VCaP (cell line): Measurements from ENCODE around the gene RPL6.
"Not testable (repeated sequence)": the region's sequence is repeated elsewhere in the genome, so short reads cannot be mapped to it uniquely, and the experiment has no call there.

Experiments
- H3K27ac ChIP-seq: fragments of 450-650 bp; 2 replicates; pipeline ENCODE4 v1.5.1; 2017
- TF ChIP-seq, protein P1 (sequence below): fragments of 450-650 bp; conservative IDR thresholded peaks from 2 replicates; pipeline ENCODE4 v1.5.1; 2017; ENCODE audit warnings: mild to moderate bottlenecking, moderate library complexity

The RPL6 gene

DNA sequence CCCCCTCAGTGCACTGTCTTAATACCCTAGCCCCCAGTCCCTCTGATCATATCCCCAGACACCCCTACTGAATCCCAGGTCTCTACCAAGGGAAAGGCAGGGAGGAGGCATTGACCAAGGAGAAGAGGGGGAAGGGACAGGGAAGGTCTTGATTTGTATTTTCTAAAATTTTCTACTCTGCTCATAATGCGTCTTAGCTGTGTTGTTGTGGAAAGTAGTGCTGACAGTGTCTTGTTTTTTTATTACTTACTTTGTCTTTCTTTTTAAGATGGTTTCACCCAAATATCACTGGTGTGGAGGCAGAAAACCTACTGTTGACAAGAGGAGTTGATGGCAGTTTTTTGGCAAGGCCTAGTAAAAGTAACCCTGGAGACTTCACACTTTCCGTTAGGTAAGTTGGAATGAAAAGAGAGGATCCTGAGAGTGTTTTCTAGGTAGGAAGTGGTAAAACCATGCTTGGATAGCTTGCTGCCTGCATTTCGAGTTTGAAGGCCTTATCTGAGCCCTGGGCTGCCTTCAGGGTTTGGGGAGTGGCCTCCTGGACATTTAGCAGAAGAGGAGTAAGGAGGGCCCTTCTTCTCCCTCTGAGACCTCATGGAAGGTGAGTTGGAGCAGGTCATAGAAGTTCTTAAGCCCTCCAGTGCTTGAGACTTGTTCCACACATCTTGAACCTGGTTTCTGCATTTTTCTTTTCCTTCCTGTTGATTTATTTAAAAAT is 36.8 kb upstream of the RPL6 start:
- TF ChIP-seq, protein P1, sequence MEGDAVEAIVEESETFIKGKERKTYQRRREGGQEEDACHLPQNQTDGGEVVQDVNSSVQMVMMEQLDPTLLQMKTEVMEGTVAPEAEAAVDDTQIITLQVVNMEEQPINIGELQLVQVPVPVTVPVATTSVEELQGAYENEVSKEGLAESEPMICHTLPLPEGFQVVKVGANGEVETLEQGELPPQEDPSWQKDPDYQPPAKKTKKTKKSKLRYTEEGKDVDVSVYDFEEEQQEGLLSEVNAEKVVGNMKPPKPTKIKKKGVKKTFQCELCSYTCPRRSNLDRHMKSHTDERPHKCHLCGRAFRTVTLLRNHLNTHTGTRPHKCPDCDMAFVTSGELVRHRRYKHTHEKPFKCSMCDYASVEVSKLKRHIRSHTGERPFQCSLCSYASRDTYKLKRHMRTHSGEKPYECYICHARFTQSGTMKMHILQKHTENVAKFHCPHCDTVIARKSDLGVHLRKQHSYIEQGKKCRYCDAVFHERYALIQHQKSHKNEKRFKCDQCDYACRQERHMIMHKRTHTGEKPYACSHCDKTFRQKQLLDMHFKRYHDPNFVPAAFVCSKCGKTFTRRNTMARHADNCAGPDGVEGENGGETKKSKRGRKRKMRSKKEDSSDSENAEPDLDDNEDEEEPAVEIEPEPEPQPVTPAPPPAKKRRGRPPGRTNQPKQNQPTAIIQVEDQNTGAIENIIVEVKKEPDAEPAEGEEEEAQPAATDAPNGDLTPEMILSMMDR: no peak
- H3K27ac ChIP-seq: no peak overlapping the region

DNA sequence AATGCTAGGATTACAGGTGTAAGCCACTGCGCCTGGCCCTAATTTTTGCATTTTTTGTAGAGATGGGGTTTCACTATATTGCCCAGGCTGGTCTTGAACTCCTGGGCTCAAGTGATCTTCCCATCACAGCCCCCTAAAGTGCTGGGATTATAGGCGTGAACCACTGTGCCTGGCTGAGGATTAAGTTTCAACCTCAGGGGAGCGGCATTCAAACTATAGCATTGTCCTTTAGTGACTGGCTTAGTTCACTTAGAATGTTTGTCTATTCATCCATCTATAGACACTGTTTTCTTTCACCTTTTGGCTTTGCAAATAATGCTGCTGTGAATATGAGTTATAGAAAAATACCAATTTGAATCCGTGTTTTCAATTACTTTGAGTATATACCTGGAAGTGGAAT is 34.5 kb upstream of the RPL6 start:
- H3K27ac ChIP-seq: no peak overlapping the region
- TF ChIP-seq, protein P1: no peak

DNA sequence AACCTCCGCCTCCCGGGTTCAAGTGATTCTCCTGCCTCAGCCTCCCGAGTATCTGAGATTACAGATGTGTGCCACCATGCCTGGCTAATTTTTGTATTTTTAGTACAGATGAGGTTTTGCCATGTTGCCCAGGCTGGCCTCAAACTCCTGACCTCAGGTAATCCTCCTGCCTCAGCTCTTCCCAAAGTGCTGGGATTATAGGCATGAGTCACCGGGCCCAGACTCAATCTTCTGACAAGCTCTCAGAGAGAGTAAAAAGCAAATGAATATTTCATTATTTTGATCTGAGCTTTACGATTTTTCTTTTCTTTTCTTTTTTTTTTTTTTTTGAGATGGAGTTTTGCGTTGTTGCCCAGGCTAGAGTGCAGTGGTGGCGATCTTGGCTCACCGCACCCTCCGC is 31.2 kb upstream of the RPL6 start:
- not testable (repeated sequence) for H3K27ac ChIP-seq

DNA sequence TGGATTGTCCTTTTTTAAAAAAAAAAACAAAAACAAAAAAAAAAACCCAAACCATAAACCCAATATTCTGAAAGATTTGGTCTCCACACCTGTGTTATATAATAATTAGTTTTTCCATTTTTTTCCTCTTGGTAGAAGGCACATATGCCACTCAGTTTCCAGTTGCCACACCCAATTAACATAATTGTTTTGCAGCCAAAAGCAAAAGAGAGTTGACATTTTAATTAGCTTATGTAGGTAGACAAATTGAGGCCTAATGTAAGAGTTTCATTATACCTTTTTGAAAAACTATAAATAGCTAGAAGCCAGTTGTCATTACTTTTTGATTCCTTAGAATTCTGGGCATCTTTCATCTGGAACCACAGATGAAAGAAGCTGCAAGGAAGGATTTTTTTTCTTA is 30.4 kb upstream of the RPL6 start:
- TF ChIP-seq, protein P1: no peak
- H3K27ac ChIP-seq: no peak overlapping the region

DNA sequence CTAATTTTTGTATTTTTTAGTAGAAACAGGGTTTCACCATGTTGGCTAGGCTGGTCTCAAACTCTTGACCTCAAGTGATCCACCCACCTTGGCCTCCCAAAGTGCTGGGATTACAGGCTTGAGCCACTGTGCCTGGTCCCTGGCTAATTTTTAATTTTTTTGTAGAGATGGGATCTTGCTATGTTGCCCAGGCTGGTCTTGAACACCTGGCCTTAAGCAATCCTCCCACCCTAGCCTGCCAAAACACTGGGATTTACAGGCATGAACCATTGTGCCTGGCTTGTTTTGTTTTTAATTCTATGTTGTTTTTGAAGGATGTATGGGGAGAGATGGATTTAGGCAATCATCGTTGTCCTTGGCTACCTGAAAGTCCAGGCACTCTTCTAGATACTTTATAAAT is 29.2 kb upstream of the RPL6 start:
- H3K27ac ChIP-seq: not testable (repeated sequence)

DNA sequence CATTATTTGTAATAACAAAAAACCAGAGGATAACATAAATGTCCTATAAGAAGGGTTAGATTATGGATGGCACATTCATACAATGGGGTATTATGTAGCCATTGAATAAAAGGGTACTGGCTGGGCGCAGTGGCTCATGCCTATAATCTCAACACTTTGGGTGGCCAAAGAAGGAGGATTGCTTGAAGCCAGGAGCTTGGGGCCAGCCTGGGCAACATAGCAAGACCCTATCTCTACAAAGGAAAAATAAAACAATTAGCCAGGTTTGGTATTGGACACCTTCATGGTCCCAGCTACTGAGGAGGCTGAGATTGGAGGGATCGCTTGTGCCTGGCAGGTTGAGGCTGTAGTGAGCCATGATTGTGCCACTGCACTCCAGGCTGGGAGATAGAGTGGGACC is 24.1 kb upstream of the RPL6 start:
- no peak overlapping the region for H3K27ac ChIP-seq
- TF ChIP-seq, protein P1: no peak

DNA sequence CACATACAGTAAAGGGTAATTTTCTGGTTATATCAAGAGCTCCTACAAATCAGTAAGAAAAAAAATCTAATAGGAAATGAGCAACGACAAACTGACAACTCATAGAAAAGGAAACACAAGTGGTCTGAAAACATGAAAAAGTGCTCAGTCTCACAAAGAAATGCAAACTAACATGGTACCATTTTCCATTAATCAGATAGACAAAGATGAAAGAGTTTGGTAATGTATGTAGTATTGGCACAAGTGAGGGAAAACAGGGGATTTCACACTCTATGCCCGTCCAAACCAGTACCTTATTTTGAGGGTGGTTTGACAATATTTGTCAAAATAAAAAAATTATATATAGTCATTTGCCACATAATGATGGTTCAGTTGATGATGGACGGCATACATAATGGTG is 22.6 kb upstream of the RPL6 start:
- H3K27ac ChIP-seq: no peak overlapping the region
- TF ChIP-seq, protein P1: no peak

DNA sequence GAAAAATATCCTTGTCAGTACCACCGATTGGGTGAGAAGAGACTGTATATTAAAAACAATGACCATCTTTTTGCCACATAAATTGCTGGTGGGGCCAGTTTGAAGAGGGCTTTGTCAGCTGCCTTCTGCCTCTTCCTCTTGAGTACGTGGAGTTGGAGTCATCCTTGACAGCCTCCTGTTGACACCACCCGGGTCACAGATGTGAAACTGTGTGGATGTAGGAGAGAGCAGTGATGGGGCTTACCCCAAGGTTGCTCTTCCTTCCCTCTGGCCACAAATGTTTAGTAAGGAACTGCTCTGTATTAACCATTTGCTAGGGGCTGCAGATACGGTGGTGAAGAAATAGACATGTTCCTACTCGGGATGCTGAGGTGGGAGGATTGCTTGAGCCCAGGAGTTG is 21.5 kb upstream of the RPL6 start:
- TF ChIP-seq, protein P1: no peak

DNA sequence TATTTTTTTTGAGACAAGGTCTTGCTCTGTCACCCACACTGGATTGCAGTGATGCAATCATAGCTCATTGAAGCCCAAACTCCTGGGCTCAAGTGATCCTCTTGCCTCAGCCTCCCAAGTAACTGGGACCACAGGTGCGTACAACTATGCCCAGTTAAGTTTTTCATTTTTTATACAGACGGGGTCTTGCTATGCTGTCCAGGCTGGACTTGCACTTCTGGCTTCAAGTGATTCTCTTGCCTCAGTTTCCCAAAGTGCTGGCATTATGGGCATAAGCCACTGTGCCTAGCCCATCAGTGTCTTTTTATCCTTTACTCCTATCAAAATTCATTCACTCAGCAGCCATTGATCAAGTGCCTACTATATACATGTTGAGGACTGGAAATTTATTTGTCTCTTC is 18.4 kb upstream of the RPL6 start:
- H3K27ac ChIP-seq: no peak overlapping the region
- TF ChIP-seq, protein P1: no peak

More for the DNA sequence above, 21.5 kb upstream of the RPL6 start:
- no peak overlapping the region for H3K27ac ChIP-seq
